Activated T-cell treated with anti-CD3 and anti-CD28 coated beads, Interleukin-2, amount 50 U/mL, for 1 hour (primary cell): ENCODE measurements around the gene CPN1.

Experiments
- DNase-seq: peaks from one replicate; pipeline ENCODE4 v3.0.0-alpha.2; 2020

CPN1 gene

GRCh38 chr10:99995269-99995668 lies 86.4 kb downstream of the CPN1 start:
- DNase-seq = no peak

GRCh38 chr10:99994801-99995200 lies 86.9 kb downstream of the CPN1 start:
- no peak for DNase-seq

- DNase-seq = peak; percentile 46
Measured at GRCh38 chr10:99993701-99994689, 87.7 kb downstream of the CPN1 start.
